AG09309 (cell line): ENCODE data around the gene IL17B.

Source experiments
- DNase-seq: peaks from one replicate; pipeline ENCODE4 v3.0.0-alpha.2; 2010; ENCODE audit warnings: low read depth
- H3K4me3 ChIP-seq: 2 replicates; pipeline ENCODE4 v1.5.1; 2011; ENCODE audit warnings: mild to moderate bottlenecking, low read depth, low read length, moderate library complexity; ENCODE audit not compliant: control insufficient read depth
- CTCF ChIP-seq: IDR thresholded peaks from 2 replicates; pipeline ENCODE4 v1.5.1; 2011; ENCODE audit warnings: mild to moderate bottlenecking, low read depth, low read length, inconsistent platforms; ENCODE audit not compliant: insufficient read depth, control insufficient read depth; ENCODE audit errors: missing control alignments

Gene IL17B

GRCh38 chr5:149357370-149358293 lies 21.5 kb downstream of the IL17B start, which contains the start of gene PCYOX1L:
Gene PCYOX1L, plus strand, starts transcription at chr5:149358046. Its CDS starts 23 bp downstream, at chr5:149358069.
- peak within 1 kb of the TSS; percentile 96 for H3K4me3 ChIP-seq
- TF ChIP-seq CTCF = no peak
- DNase-seq = peak; percentile 70

DNA sequence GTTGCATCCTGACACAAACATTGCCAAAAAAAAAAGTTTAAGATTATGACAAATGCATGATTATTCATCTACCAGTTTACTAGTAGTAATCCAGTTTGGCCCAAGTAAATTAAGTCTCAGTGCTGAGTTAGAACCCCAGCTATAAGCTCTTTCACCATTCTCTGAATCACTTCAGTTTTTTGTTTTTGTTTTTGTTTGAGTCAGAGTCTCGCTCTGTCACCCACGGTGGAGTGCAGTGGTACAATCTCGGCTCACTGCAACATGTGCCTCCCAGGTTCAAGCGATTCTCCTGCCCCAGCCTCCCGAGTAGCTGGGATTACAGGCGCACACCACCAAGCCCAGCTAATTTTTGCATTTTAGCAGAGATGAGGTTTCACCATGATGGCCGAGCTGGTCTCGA lies 22.7 kb downstream of the IL17B start:
- DNase-seq = no peak
- TF ChIP-seq CTCF = no peak

GRCh38 chr5:149355688-149356087 lies 23.4 kb downstream of the IL17B start:
- DNase-seq = no peak
- no peak overlapping the region for H3K4me3 ChIP-seq
- no peak for TF ChIP-seq CTCF

More for the DNA sequence above, 22.7 kb downstream of the IL17B start:
- no peak overlapping the region for H3K4me3 ChIP-seq

GRCh38 chr5:149353911-149354310 lies 25.2 kb downstream of the IL17B start:
- H3K4me3 ChIP-seq = no peak overlapping the region
- no peak for TF ChIP-seq CTCF
- no peak for DNase-seq

GRCh38 chr5:149352169-149352568 lies 26.9 kb downstream of the IL17B start:
- no peak for DNase-seq
- TF ChIP-seq CTCF = no peak
- no peak overlapping the region for H3K4me3 ChIP-seq

DNA sequence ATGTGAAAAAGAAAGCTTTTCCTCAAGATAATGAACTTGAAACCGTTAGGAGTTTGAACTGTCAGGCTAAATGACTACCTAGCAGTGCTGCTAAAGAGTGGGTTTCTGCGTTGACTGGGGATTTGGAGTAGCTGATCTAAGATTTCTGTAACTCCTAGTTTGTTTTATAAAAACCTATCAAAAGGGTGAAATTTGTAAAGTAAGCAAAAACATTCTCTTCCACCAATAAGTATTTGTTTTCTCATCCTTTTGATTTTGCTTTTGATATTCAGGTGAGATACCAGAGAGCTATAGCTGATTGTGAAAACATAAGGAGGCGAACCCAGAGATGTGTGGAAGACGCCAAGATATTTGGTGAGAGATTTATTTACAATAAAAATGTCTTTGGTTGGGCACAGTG lies 29.7 kb downstream of the IL17B start:
- no peak overlapping the region for H3K4me3 ChIP-seq
- no peak for DNase-seq
- TF ChIP-seq CTCF = no peak

DNA sequence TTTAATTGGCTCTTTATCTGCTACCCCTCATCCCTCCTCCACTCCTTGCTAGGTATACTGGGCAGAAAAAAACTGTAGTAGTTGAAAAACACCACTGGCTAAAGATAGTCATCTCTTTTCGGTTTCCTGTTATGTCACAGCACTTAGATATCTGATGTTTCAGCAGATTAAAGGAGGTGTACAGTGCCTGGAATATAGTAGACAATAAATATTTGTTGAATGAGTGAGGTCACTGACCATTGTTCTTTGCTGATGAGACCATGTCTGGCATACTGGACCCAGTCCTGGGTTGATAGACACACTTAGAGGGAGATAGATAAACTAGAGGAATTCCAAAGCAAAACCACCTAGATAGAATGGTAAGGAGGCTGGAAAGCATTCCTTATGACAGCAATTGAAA lies 30.6 kb downstream of the IL17B start:
- TF ChIP-seq CTCF = no peak
- DNase-seq = no peak
- no peak overlapping the region for H3K4me3 ChIP-seq
